Brain microvascular endothelial cell (primary cell): ENCODE measurements around the gene DHRS7B.

ENCODE experiments used
- DNase-seq: peaks from one replicate; pipeline ENCODE4 v3.0.0-alpha.2; 2020
- H3K27ac ChIP-seq: fragments of 250-450 bp; sonication (Bioruptor Pico); 2 replicates; pipeline ENCODE4 v1.5.1; 2020; ENCODE audit warnings: mild to moderate bottlenecking, moderate library complexity
- H3K27me3 ChIP-seq: fragments of 250-450 bp; sonication (Bioruptor Pico); replicated peaks from 2 replicates; pipeline ENCODE4 v1.5.1; 2020; ENCODE audit warnings: mild to moderate bottlenecking
- H3K36me3 ChIP-seq: fragments of 250-450 bp; sonication (Bioruptor Pico); replicated peaks from 2 replicates; pipeline ENCODE4 v1.5.1; 2020; ENCODE audit warnings: mild to moderate bottlenecking
- H3K4me3 ChIP-seq: 2 replicates; pipeline ENCODE4 v1.5.1; 2011; ENCODE audit warnings: low read depth, mild to moderate bottlenecking, control low read depth, low read length, moderate library complexity
- in situ Hi-C: cut with HindIII; loops from 2 replicates; pipeline ENCODE4 v1.10.0; 2017; ENCODE audit warnings: low sequenced_read_pairs, low pct_ligation_motif_present
- TF ChIP-seq, protein P1 (sequence below): IDR thresholded peaks from 2 replicates; pipeline ENCODE4 v1.5.1; 2011; ENCODE audit warnings: low read depth, mild to moderate bottlenecking, moderate library complexity, low read length, control low read depth, inconsistent platforms; ENCODE audit errors: missing control alignments

DHRS7B gene

DNA sequence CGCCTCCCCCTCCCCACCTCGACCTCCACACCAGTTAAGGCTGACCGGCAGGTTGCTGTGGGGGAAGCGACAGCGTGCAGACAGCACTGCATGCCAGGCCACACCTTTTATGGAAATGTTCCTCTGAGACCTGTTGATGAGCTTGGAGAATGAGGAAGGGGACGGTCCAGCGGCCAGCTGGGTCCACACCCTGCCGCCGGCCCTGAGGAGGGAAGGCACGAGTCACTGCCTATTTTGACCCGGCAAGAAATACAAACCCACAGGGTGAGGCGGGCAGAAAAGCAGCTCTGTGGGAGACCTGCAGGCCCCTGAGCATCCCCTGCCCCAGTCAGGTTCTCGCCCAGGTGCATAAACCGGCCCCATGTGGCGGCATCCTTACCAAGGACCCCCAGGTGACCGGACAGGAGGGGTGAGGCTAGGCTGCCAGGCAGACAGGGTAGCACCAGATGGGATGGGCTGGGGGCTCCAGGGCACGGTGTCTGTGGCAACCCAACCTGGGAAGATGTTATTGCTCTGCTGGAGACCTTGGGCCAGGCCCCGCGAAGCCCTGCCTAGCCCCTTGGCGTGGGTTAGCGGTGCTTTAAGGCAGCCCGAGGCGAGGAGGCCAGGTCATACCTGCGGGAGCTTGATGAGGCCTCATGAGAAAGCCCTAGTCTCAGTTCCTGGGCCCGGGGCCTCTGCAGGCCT lies 113.7 kb downstream of the DHRS7B start:
- in situ Hi-C loops: no loop called here
- Histone ChIP-seq H3K4me3 (no peak overlapping the region), H3K27ac (no peak overlapping the region), H3K27me3 (no peaks in the 10 kb centered on the region), H3K36me3 (no peaks in the 10 kb centered on the region)
- no peak for DNase-seq
- TF ChIP-seq, protein P1, sequence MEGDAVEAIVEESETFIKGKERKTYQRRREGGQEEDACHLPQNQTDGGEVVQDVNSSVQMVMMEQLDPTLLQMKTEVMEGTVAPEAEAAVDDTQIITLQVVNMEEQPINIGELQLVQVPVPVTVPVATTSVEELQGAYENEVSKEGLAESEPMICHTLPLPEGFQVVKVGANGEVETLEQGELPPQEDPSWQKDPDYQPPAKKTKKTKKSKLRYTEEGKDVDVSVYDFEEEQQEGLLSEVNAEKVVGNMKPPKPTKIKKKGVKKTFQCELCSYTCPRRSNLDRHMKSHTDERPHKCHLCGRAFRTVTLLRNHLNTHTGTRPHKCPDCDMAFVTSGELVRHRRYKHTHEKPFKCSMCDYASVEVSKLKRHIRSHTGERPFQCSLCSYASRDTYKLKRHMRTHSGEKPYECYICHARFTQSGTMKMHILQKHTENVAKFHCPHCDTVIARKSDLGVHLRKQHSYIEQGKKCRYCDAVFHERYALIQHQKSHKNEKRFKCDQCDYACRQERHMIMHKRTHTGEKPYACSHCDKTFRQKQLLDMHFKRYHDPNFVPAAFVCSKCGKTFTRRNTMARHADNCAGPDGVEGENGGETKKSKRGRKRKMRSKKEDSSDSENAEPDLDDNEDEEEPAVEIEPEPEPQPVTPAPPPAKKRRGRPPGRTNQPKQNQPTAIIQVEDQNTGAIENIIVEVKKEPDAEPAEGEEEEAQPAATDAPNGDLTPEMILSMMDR: no peak
